Measurements from ENCODE around the gene RHAG.
A peak's percentile ranks its signal among the peaks of the same experiment; 100 is the strongest.
"Not testable (repeated sequence)": the region's sequence is repeated elsewhere in the genome, so short reads cannot be mapped to it uniquely, and the experiment has no call there.

The RHAG gene

DNA sequence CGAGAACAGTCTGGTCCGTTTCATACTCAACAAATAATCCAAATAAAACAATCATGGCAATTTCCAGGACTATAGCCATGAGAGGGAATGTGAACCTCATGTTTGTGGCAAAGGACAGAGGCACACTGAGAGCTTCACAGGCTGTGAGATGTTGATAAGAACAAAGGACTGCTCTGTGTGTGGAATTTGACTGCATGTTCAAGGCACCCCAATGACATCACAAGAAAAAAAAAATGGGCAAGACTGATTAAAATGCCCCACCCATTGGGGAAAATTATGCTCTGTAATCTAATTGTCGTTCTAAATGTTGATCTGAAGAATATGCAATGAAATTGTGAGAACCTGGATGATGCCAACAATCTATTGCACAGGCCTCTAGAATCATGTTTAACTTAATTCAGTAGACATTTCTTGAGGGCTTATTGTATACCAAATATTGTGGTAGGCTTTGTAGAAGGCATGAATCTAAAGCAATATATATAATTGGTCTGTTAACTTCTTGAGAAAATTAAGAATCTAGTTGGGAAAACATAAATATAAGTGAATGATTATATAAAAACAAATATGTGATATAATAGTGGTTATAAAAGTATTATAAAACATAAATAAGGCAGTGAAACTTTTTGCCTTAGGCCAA is at the start of gene RHAG:
TSS of gene RHAG (minus strand) at position 127 of the 637 bp plus-strand sequence. CDS start at position 100, 27 bp downstream.
- no peak for DNase-seq

DNA sequence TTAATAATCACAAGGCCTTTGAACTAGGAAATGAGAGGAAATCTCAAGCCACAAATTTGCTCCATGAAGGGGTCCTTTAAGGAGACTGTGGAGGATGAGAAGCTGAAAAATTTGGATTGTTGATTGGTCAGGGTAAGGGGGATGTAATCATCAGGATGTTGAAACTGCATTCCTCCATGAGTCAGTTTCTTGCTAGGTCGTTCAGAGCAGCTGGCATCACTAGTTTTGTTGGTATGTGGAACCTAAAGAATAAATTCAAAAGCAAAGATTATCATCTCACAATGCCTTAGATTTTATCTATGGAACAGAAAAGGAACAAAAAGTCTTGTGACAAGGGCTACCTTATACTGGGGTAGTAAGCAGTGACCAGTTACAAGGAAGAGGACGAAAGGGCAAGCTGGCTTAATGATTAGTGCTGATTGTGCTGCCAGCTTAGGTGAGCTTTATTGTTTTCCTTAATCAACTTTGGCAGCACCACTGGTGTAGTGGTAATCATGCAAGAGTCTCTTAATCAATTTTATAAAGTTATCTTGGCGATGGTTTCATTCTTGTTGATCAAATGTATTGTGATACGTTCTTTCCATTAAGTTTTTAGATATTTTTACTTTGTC is 40.1 kb upstream of the RHAG start:
- DNase-seq: peak; percentile 52

DNA sequence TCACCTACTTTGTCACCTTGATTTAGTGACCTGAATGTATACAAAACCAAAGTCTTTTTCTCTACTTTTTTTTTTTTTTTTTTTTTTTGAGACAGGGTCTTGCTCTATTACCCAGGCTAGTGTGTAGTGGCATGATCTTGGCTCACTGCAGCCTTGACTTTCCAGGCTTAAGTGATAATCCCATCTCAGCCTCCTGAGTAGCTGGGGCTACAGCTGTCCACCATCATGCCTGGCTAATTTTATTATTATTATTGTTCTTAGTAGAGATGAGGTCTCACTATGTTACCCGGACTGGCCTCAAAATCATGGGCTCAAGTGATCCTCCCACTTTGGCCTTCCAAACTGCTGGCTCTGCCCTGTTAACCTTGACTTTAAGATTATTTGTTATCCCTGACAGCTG is 39.2 kb upstream of the RHAG start:
- DNase-seq: no peak

DNA sequence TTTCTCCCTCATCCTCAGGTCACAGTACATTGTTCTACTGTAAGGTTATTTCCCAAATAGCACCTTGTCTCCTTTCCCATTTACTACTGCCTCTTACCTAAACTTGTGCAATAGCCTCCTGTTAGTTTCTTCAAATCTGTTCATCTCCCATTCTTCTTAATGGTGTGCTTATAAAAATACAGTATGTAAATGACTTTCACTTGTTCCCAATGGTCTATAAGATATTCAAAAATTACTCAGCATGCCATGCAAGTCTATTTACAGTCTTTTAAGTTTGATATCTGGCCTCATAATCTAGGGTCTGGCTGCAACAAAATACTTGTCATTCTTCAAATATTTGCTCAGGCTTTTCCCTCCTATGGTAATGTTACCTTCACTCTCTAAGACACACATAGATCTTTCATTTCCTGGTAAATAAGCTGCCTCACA is 31.5 kb upstream of the RHAG start:
- DNase-seq: no peak

DNA sequence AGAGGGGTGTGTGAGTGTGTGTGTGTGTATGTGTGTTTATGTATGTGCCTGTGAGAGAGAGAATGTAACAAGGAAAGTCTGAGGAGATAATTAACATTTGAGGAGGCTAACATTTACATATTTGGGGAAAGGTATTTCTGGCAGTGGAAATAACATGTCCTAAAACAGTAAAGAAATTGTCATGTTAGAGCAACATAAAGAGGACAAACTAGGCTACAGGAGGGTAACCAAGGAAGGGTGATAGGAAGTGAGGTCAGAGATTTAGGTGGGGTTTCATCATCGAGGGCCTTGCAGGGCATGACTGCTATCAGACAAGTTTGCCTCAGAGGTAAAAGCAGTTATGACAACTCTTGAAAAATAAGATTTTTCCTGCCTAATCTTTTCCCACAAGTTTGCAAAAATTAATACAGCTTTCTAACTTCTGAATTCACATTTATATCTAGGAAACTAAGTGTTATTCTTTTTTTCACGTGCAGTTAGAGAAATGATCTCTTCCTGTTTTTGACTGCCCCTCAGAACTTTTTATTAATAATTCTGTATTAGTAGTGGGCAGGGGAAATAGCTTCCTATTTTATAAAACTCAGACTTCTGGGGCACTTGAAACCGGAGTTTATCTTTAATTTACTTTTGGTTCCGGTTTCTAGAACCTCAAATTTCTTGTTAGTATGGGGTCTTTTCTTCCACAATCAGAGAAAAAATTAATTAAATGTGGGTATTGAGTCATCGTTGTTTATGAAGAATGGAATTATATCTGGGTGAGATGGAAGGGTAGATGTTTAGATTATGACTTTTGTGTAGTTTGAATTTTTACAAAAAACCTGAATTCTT is 30.5 kb upstream of the RHAG start:
- no peak for DNase-seq

DNA sequence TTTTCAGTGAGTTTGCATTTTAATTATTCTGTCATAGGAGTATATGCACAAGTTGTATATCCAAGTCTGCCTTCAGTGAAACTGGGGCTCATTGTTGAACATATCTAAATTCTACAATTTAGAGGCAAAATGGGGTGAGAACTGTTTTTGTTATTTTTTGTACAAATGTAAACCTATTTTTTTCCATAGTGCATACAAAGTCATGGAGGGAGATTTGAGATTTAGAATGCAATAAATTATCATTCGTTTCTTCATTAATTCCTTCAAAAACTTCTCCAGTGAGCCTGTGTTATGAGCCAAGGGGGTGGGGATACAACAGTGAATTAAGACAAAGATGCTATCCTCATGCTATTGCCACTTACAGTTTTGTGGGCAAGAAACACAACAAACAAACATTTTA is 29.8 kb upstream of the RHAG start:
- DNase-seq: no peak

DNA sequence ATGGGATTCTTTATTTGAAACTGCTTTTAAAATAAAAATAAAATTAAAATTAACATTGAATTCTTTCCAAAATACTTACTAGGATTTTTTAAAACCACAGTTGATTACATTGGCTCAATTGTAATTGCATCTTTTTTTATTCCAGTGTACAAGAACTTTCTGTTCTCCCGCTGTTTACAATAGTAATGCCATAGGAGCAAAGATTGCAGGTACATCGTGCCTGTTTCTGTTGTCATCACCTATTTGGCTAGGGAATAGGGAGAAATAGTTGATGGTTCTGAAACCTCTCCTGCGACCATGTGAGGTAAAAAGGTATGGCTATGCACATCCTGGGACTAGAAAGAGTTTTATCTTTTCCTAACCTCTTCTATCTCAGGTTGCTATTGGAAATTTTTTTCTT is 28.2 kb upstream of the RHAG start:
- DNase-seq: no peak

DNA sequence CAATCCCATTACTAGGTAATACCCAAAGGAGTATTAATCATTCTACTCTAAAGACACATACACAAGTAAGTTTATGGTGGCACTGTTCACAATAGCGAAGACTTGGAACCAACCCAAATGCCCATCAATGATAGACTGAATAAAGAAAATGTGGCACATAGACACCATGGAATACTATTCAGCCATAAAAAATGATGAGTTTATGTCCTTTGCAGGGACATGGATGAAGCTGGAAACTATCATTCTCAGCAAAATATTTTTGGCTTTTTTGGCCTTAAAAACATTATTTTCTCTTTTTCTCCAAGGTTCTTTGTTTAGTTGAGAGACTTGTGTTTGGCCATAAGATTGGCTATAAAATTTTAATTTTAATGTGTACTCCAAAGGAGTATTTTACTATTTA is 27.4 kb upstream of the RHAG start:
- DNase-seq: not testable (repeated sequence)

DNA sequence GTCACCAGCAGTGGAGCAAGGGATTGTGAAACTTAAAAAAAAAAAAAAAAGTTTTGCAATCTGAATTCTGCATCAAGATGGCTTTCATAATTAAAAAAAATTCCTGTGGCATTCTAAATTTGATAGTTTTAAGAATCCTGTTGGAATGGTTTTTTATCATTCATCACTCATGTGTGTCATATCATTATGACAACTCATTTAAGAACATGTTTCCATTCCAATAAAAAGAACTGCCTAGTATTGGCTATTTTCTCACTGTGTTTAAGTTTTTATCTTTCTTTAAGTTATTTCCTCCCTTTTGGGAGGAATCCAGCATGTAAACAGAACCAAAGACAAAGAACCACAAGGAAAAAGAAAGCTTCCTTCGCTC is 26.2 kb upstream of the RHAG start:
- no peak for DNase-seq

DNA sequence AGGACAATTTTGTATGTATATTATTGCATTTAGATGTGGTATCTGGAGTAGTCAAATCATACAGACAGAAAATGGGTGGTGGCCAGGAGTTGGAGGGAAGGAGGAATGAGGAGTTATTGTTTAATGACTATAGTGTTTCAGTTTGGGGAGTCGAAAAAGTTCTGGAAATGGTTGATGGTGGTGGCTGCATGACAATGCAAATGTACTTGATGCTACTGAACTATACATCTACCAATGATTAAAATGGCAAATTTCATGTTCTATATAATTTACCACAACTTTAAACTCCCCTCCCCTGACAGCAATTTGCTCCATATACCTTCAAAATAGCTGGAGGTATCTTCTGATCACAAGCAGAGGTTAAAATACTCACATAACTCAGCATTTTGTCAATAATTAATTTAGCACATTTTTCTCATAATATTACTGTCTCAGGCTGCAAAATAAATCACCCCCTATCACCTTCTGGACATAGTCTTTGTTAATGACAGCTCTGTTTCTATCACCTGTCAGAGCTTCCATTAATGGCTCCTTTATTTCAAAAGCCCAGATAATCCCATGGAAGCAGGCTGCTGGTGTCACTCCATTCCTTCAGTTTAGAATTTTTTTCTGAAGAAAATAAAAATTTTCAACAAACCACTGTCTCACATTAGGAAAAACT is 25.7 kb upstream of the RHAG start:
- no peak for DNase-seq

DNA sequence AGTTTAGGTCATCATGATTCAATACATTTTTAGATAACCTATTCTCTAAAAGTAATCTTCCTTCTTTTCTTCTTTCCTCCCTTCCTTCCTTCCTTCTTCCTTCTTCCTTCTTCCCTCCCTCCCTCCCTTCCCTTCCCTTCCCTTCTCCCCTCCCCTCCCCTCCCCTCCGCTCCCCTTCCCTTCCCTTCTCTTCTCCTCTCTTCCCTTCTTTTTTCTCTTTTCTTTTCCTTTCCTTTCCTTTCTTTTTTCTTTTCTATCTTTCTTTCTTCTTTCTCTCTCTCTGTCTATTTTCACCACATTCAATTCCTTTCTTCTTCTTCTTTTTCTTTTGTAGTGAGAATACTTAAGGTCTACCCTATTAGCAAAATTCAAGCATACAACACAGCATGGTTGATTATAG is 17.3 kb upstream of the RHAG start:
- DNase-seq: no peak

DNA sequence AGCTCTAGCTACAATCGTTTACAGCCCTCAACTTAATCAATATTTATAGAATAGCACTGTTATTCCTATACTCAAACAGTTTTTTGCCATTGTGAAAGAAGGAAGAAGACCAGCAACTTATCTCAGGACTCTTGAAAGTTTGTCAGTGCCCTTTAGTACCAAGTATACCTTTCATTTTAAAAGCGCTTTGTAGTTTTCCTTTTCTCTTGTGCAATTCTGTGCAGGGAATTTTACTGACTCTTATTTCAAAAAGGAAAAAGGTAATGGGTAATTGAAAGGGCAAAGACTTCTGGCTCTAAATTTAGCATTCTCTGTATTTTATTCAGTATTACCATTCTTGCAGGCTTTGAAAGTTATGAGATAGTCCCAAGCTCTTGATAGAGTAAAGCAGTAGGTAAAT is 16.8 kb upstream of the RHAG start:
- DNase-seq: no peak

DNA sequence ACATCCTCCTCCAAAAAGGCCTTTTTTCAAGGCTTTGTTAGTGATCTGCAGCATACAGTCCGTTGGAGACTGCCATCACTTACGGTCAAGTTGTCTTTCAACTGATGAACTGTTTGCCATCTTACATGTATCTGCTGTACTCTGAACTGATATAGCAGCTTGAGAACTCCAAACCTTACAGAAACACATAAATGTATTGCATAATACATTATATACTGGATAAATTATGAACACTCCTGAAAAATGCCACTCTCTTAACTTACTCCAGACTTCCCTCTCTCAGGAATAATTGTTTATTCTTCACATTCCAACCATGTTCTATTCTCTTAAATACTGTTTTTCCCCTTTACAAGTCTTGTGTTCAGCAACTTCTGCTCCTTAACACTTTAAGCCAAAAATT is 14.6 kb upstream of the RHAG start:
- DNase-seq: no peak

DNA sequence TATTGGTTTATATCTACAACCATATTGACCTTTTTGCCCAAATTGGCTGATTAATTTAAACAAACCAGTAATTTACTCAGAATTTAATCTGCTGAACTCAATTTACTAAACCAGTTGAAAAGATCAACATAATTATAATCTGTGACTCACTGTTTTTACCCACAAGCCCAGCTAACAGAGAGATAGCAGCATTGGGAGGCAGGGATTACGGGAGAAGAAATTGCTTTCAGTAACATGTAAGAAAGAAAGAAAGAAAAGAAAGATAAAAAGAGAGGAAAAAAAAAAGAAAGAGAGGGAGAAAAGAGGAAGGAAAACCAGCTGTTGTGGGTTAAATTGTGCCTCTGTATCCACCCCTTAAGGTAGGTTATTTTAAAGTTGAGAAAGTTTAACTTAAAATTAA is 13.3 kb upstream of the RHAG start:
- DNase-seq: no peak

DNA sequence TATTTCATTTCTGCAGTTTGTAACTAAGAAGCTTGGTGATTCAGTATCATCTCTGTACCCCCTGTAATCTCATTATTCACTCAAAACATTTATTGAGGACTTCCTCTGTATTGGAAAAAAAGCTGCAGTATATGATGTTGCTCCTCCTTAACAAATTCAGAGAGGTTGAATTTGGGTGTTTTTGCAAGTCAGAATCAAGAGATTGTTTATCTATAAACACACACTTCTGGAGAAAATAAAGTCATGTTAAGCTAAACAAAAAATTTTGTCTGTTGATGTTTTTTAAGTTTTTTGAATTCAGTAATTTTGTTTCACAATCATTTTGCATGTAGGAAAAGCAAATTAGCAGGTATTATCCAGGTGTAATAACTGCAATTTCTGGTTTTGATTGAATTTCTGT is 11.4 kb upstream of the RHAG start:
- DNase-seq: no peak

DNA sequence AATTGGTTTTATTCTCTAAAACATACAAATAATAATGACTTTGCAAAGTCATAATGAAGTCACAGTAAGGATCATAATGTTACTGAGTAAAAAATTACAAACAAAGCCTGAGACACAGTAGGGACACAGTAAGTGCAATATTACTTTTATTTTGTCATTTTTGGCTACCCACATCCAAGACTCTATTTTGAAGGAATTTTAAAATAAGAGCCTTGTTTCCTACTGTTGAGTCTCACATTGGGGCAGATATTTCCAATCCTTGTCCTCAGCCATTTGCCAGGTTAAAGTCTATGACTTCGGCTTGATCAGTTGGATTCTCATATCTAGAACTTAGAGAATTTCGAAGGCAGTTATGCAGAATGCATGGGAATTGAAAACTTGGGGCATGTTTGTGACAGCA is 10.8 kb upstream of the RHAG start:
- DNase-seq: no peak

DNA sequence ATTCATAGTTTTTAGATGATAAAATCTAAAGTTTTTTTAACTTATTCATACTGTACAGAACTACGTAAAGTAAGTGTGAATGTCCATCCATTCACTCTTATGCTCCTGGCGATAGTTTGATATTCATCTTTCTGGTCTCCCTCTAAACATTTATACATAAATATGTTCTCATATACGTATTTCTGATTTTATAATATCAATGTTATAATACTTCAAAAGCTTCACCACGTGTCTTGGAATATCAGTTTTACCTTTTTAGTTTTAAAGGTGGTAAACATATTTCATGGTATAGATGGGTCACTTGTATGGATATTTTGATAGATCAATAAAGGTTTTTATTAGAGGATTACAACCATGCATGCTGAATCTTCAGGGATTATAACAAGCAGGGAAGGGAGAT is 10.3 kb upstream of the RHAG start:
- DNase-seq: no peak

DNA sequence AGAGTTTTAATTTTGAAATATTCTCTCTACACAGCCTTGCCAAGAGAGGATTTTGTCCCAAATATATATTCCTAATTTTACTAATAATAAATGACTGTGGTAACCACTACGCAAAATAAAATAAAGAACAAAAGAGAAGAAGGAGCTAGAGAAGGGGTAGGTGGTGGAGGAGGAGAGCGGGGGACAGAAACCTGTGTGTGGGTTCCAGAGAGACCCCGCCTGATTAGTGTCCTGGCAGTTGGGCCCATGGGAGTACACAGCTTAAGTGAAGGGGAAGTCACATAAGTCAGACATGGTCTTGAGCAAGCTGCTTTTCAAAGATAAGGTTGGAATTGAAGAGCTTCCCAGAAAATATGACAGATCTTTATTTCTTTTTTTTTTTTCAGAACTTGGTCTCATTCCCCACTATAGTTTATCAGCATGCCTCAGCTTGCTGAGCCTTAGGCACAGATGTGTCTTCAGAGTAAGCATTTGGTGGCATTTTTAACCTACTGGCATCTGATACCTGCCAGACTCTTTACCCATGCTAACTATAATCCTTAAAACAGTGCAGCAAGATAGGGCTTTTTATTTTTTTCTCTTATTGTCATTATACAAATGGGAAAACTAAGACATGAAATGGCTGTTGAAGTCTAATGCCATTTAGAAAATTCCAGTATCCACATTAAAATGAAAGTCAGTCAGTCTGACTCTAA is 9.6 kb upstream of the RHAG start:
- no peak for DNase-seq

DNA sequence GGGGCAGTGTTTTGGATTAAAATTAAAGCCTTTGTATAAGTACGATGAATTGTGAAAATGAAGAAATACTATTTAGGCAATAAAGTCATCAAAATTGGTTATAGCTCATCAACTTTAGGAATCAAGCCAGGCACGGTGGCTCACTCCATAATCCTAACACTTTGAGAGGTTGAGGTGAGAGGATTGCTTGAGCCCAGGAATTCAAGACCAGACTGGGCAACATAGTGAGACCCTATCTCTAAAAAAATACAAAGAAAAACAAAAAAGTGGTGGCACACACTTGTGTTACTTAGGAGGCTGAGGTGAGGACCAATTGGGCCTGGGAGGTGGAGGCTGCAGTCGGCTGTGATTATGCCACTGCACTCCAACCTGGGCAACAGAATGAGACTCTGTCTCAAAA is 8.5 kb upstream of the RHAG start:
- DNase-seq: no peak

DNA sequence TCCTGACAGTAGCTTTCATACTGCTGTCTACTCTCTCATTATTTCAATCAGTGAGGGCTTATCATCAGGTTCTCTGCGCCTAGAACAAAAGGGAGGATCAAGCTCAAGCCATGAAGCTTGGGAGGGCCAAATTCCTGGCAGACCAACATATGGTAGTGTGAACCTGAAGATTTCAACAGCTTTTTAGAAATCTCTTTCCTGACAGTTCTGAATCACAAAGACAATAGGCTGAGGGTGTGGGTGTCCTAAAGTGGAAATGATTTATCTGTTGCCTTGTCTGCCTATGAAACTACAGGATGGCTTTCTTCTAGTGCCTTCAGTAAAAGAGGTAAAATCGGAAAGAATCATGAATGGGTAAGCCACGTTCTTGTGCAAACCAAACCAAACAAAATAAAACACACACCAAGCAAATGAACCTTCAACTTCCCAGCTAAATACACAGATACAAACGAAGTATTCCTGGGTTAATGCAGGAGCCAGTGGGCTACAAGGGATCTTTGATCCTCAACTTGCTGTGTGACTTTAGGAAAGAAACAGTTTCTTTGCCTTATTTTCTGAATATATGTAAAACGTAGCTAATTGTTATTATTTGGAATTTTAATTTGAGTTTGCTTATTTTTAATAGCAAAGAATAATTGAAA is 2.7 kb upstream of the RHAG start:
- DNase-seq: no peak

DNA sequence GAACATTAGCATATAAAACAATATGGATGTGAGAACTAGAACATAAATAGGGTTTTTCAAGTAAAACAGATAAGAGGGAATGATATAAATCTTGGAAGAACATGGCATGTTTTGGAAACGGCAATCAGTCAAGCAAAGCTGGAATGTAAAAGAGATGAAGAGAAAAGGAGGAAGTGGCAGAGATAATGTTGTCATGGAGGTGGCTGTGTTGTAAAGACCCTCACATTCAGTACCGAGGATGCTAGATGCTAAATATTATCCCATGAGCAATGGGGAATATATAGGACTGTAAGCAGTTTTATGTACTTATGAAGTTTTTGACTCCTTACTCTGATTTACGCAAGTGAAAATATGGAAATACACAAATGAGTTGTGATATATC is 702 bp upstream of the RHAG start:
- DNase-seq: no peak

DNA sequence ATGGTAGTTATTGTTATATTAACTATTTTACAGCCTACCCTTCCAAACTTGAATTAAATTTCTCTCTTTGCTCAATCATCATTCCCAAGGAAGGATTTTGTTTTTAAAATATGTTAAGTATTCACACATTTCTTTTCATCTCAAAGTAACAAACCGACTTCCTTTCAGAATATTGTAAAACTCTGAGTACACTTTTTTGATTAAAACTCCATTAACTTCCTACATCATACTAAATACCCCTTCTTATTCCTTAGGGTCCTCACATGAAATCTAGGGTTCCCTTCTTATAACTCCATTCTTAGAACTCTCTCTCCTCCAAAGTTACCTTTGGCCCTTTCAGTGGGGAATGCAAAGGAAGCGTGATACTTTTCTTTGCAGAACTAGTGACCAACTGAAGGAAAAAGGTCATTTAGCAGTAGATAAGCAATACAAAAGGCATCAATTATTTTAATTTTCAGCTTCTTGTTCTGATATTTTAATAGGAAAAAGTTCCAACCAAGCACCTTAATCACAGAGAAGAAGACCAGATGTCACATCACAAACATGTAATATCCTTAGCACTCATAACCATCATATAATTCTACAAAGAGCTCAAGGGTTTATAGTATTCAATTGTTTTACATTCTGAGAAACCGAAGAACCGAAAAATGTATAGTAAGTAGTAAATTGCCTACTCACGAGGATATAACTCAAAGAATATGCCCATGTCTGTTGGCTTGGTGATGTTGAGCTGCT is 494 bp downstream of the RHAG start:
- DNase-seq: no peak
